Measurements from ENCODE around the gene CRYBA1.

Gene CRYBA1

GRCh38 chr17:29293890-29294579 is 47.4 kb downstream of the CRYBA1 start, which contains the start of gene NUFIP2:
NUFIP2 (minus strand) TSS chr17:29294148; CDS start chr17:29294059, 89 bp downstream.
- DNase-seq (ENCODE audit: low spot score) = peak; percentile 99
- Histone ChIP-seq H3K4me3 (peak within 1 kb of the TSS; percentile 98), H3K27ac (peak within 1 kb of the TSS; percentile 96 to 98)
- TF ChIP-seq CTCF (IDR thresholded peaks at IDR 0.05) = no peak

GRCh38 chr17:29294580-29294900 is 47.9 kb downstream of the CRYBA1 start:
- no peak for TF ChIP-seq CTCF (IDR thresholded peaks at IDR 0.05)
- Histone ChIP-seq H3K27ac (peak overlapping the region; percentile 79 to 98), H3K4me3 (peak overlapping the region; percentile 98)
- DNase-seq (ENCODE audit: low spot score) = no peak

GRCh38 chr17:29295420-29295819 is 48.8 kb downstream of the CRYBA1 start:
- DNase-seq (ENCODE audit: low spot score) = no peak
- Histone ChIP-seq H3K27ac (no peak overlapping the region), H3K4me3 (no peak overlapping the region)
- TF ChIP-seq CTCF (IDR thresholded peaks at IDR 0.05) = no peak

GRCh38 chr17:29299031-29299430 is 52.4 kb downstream of the CRYBA1 start:
- Histone ChIP-seq H3K27ac (no peak overlapping the region), H3K4me3 (no peak overlapping the region)
- no peak for TF ChIP-seq CTCF (IDR thresholded peaks at IDR 0.05)
- no peak for DNase-seq (ENCODE audit: low spot score)

GRCh38 chr17:29303386-29303785 is 56.7 kb downstream of the CRYBA1 start:
- no peak for TF ChIP-seq CTCF (IDR thresholded peaks at IDR 0.05)
- no peak overlapping the region for H3K27ac ChIP-seq
- no peak for DNase-seq (ENCODE audit: low spot score)
- H3K4me3 ChIP-seq = no peak overlapping the region

All from coronary artery (tissue), 2 donors.